ENCODE results near the gene HEATR9. TPM values are rescaled to one million over a fixed set of nuclear protein-coding genes. Genes with fewer than 3 reads are reported as not detected.

Gene HEATR9
- total and polyA plus RNA-seq, 4 donors = 0.08 TPM; not detected in 3

GRCh38 chr17:35841505-35841904 lies 27.2 kb downstream of the HEATR9 start:
- H3K36me3 ChIP-seq (ENCODE audit: control insufficient read depth in 4 of 4, insufficient read depth in 3 of 4, low read depth in 1 of 4, low read length in 3 of 4) = peaks cover 15 to 71% (median 52%) of the 10 kb centered on the region in 4 donors
- no peaks in the 10 kb centered on the region for H3K9me3 ChIP-seq (ENCODE audit: control insufficient read depth in 4 of 4, low read length in 3 of 4)
- TF ChIP-seq FOXA2 (IDR thresholded peaks at IDR 0.05) = no peak
- TF ChIP-seq FOXA1 (IDR thresholded peaks at IDR 0.05) = no peak
- no peak for TF ChIP-seq ZBTB33 (IDR thresholded peaks at IDR 0.05)
- DNase-seq (ENCODE audit: low spot score) = no peak
- no peak overlapping the region for H3K9ac ChIP-seq (ENCODE audit: low read depth in 1 of 2, low read length in 2 of 2)
- WGBS = 95% methylated on average over 4 of the region's 4 CpGs
- no peak overlapping the region for H3K27ac ChIP-seq (ENCODE audit: low read depth in 1 of 2, low read length in 2 of 2)
- H3K4me3 ChIP-seq (ENCODE audit: low read depth in 1 of 3, low read length in 3 of 3) = no peak overlapping the region
- H3K27me3 ChIP-seq (ENCODE audit: control insufficient read depth in 4 of 4, insufficient read depth in 4 of 4, low read length in 3 of 4) = no peaks in the 10 kb centered on the region
- H3K4me1 ChIP-seq (ENCODE audit: control insufficient read depth in 4 of 4, insufficient read depth in 4 of 4, low read length in 3 of 4) = no peaks in the 10 kb centered on the region

DNA sequence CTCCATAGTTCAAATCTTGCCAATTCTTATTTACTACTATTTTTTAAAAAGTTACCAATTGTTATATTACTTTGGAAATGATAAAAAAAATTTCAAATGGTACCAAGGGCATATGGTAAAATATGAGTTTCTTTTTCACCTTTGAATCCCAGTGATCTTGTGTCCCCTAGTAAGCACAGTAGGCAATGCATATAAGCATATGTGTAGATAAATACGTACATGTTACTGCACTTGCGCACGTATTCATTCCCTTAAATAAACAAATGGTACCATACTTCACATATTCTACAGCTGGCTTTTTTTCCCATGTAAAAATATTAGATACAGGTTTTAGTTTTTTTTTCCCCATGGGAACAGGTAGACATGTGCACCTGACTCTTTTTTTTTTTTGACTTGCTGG lies 27.6 kb downstream of the HEATR9 start:
- Histone ChIP-seq H3K27ac (ENCODE audit: low read depth in 1 of 2, low read length in 2 of 2) (no peak overlapping the region), H3K9ac (ENCODE audit: low read depth in 1 of 2, low read length in 2 of 2) (no peak overlapping the region), H3K9me3 (ENCODE audit: control insufficient read depth in 4 of 4, low read length in 3 of 4) (no peaks in the 10 kb centered on the region), H3K27me3 (ENCODE audit: control insufficient read depth in 4 of 4, insufficient read depth in 4 of 4, low read length in 3 of 4) (no peaks in the 10 kb centered on the region), H3K4me3 (ENCODE audit: low read depth in 1 of 3, low read length in 3 of 3) (no peak overlapping the region), H3K4me1 (ENCODE audit: control insufficient read depth in 4 of 4, insufficient read depth in 4 of 4, low read length in 3 of 4) (no peaks in the 10 kb centered on the region), H3K36me3 (ENCODE audit: control insufficient read depth in 4 of 4, insufficient read depth in 3 of 4, low read depth in 1 of 4, low read length in 3 of 4) (peaks cover 15 to 72% (median 54%) of the 10 kb centered on the region in 4 donors)
- no peak for DNase-seq (ENCODE audit: low spot score)
- WGBS = 98% methylated on average over 3 of the region's 3 CpGs
- no peak for TF ChIP-seq TAF1 (conservative IDR thresholded peaks at IDR 0.05)
- no peak for TF ChIP-seq HNF4A (conservative IDR thresholded peaks at IDR 0.05)
- no peak for TF ChIP-seq RXRA (IDR thresholded peaks at IDR 0.05)
- TF ChIP-seq, protein P1, sequence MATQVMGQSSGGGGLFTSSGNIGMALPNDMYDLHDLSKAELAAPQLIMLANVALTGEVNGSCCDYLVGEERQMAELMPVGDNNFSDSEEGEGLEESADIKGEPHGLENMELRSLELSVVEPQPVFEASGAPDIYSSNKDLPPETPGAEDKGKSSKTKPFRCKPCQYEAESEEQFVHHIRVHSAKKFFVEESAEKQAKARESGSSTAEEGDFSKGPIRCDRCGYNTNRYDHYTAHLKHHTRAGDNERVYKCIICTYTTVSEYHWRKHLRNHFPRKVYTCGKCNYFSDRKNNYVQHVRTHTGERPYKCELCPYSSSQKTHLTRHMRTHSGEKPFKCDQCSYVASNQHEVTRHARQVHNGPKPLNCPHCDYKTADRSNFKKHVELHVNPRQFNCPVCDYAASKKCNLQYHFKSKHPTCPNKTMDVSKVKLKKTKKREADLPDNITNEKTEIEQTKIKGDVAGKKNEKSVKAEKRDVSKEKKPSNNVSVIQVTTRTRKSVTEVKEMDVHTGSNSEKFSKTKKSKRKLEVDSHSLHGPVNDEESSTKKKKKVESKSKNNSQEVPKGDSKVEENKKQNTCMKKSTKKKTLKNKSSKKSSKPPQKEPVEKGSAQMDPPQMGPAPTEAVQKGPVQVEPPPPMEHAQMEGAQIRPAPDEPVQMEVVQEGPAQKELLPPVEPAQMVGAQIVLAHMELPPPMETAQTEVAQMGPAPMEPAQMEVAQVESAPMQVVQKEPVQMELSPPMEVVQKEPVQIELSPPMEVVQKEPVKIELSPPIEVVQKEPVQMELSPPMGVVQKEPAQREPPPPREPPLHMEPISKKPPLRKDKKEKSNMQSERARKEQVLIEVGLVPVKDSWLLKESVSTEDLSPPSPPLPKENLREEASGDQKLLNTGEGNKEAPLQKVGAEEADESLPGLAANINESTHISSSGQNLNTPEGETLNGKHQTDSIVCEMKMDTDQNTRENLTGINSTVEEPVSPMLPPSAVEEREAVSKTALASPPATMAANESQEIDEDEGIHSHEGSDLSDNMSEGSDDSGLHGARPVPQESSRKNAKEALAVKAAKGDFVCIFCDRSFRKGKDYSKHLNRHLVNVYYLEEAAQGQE (IDR thresholded peaks at IDR 0.05) = no peak
- TF ChIP-seq ATF3 (IDR thresholded peaks at IDR 0.05) = no peak
- no peak for TF ChIP-seq HNF4G (IDR thresholded peaks at IDR 0.05)
- no peak for TF ChIP-seq FOXA1 (IDR thresholded peaks at IDR 0.05)
- no peak for TF ChIP-seq CTCF (IDR thresholded peaks at IDR 0.05; ENCODE audit: low read depth, low read length, missing input control)
- TF ChIP-seq JUND (IDR thresholded peaks at IDR 0.05) = no peak
- TF ChIP-seq, protein P2, sequence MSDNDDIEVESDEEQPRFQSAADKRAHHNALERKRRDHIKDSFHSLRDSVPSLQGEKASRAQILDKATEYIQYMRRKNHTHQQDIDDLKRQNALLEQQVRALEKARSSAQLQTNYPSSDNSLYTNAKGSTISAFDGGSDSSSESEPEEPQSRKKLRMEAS (IDR thresholded peaks at IDR 0.05) = no peak
- no peak for TF ChIP-seq NR2F2 (IDR thresholded peaks at IDR 0.05)
- TF ChIP-seq RAD21 (IDR thresholded peaks at IDR 0.05) = no peak
- no peak for TF ChIP-seq GABPA (IDR thresholded peaks at IDR 0.05 in 1 of 2, conservative IDR thresholded peaks at IDR 0.05 in 1 of 2)
- no peak for TF ChIP-seq ZBTB33 (IDR thresholded peaks at IDR 0.05)
- no peak for TF ChIP-seq YY1 (IDR thresholded peaks at IDR 0.05)
- no peak for TF ChIP-seq FOXA2 (IDR thresholded peaks at IDR 0.05)
- TF ChIP-seq EGR1 (IDR thresholded peaks at IDR 0.05; ENCODE audit: low read depth in 2 of 2) = no peak
- TF ChIP-seq SP1 (IDR thresholded peaks at IDR 0.05) = no peak
